H1 (cell line): ENCODE data around the gene MRPL16. TPM values are rescaled to one million over a fixed set of nuclear protein-coding genes. Genes with fewer than 3 reads are reported as not detected.

ENCODE experiments used
- CTCF ChIA-PET: fragments of 300-600 bp; sonication (Branson Sonifier 250); formaldehyde crosslinking; loops from one replicate; lab custom pipeline; 2021; ENCODE audit not compliant: partially characterized antibody; lab: Charles Lee
- POLR2A ChIA-PET: fragments of 300-600 bp; sonication (Branson Sonifier 250); formaldehyde crosslinking; loops from one replicate; lab custom pipeline; 2021; ENCODE audit warnings: inconsistent platforms; ENCODE audit not compliant: partially characterized antibody; lab: Charles Lee
- DNase-seq, 2 experiments: peaks; one replicate each; pipeline versions ENCODE4 v3.0.0 to v3.0.0-alpha.2; 2010 to 2022; ENCODE audit warnings: low spot score in 2 of 2, low read depth in 1 of 2, mixed read lengths in 1 of 2
- FAIRE-seq: peaks from 2 replicates; lab custom pipeline; 2011; peaks lifted over from hg19 to GRCh38; lab: Jason Lieb, UNC
- H2AFZ ChIP-seq: 2 replicates; pipeline ENCODE4 v1.8.1; 2012; ENCODE audit warnings: low read length, inconsistent platforms
- H2AK5ac ChIP-seq: 2 replicates; pipeline ENCODE4 v1.6.1; 2013; ENCODE audit warnings: low read depth, low read length
- H2BK120ac ChIP-seq: replicated peaks from 2 replicates; pipeline ENCODE3; 2013; ENCODE audit warnings: low read depth, low read length, inconsistent platforms
- H2BK12ac ChIP-seq: 2 replicates; pipeline ENCODE4 v1.6.1; 2013; ENCODE audit warnings: low read depth, low read length
- H2BK15ac ChIP-seq: 2 replicates; pipeline ENCODE4 v1.6.1; 2013; ENCODE audit warnings: low read length
- H2BK20ac ChIP-seq: 2 replicates; pipeline ENCODE4 v1.6.1; 2013; ENCODE audit warnings: low read length
- H2BK5ac ChIP-seq: 2 replicates; pipeline ENCODE4 v1.6.1; 2013; ENCODE audit warnings: low read depth, low read length
- H3K14ac ChIP-seq: 2 replicates; pipeline ENCODE4 v1.6.1; 2013; ENCODE audit warnings: inconsistent platforms; ENCODE audit not compliant: insufficient read length
- H3K18ac ChIP-seq: 2 replicates; pipeline ENCODE4 v1.6.1; 2013; ENCODE audit warnings: low read length; ENCODE audit errors: extremely low read depth
- H3K23ac ChIP-seq: 2 replicates; pipeline ENCODE4 v1.6.1; 2013; ENCODE audit warnings: inconsistent platforms; ENCODE audit not compliant: insufficient read length
- H3K23me2 ChIP-seq: 2 replicates; pipeline ENCODE4 v1.6.1; 2013; ENCODE audit warnings: low read depth, low read length
- H3K27ac ChIP-seq: 2 replicates; pipeline ENCODE4 v1.6.1; 2011; ENCODE audit warnings: low read depth, low read length, inconsistent platforms
- H3K27me3 ChIP-seq, 4 experiments: replicated peaks in 1 of 4; 1 replicate in 1 of 4; 2 replicates in 3 of 4; pipeline versions ENCODE4 v1.6.1 to v1.8.1; 2011 to 2013; ENCODE audit warnings: low read length in 3 of 4, mild to moderate bottlenecking in 3 of 4, inconsistent platforms in 2 of 4, mixed read lengths in 2 of 4, moderate library complexity in 1 of 4; ENCODE audit not compliant: control insufficient read depth in 3 of 4, insufficient read depth in 3 of 4; ENCODE audit errors: extremely low read depth in 1 of 4
- H3K36me3 ChIP-seq, 4 experiments: 2 replicates each; pipeline versions ENCODE4 v1.6.1 to v1.8.1; 2011 to 2013; ENCODE audit warnings: mild to moderate bottlenecking in 4 of 4, low read length in 3 of 4, moderate library complexity in 2 of 4, control low read depth in 1 of 4, inconsistent platforms in 1 of 4; ENCODE audit not compliant: insufficient read depth in 4 of 4, control insufficient read depth in 2 of 4
- H3K4ac ChIP-seq: replicated peaks from 2 replicates; pipeline ENCODE3; 2013; ENCODE audit warnings: low read length, low read depth, mixed read lengths, inconsistent platforms; ENCODE audit not compliant: insufficient read length
- H3K4me1 ChIP-seq, 4 experiments: replicated peaks in 1 of 4; 1 replicate in 1 of 4; 2 replicates in 3 of 4; pipeline versions ENCODE4 v1.6.1 to v1.8.1; 2011 to 2013; ENCODE audit warnings: low read length in 3 of 4, inconsistent platforms in 2 of 4, mixed read lengths in 1 of 4; ENCODE audit not compliant: insufficient read depth in 4 of 4, control insufficient read depth in 3 of 4
- H3K4me2 ChIP-seq, 2 experiments: 2 replicates each; pipeline versions ENCODE4 v1.6.1 to v1.8.1; 2011 to 2013; ENCODE audit warnings: low read depth in 2 of 2, low read length in 2 of 2, control low read depth in 1 of 2, inconsistent platforms in 1 of 2, mild to moderate bottlenecking in 1 of 2; ENCODE audit not compliant: insufficient read depth in 1 of 2
- H3K4me3 ChIP-seq, 4 experiments: fragments of 200-600, 300-600 bp in 1 of 4; sonication (generic), shearing (Covaris generic), sonication (Bioruptor Twin) in 1 of 4; 2 replicates each; pipeline versions ENCODE4 v1.5.1 to v1.8.1; 2011 to 2016; ENCODE audit warnings: low read length in 4 of 4, low read depth in 3 of 4, control low read depth in 2 of 4, inconsistent platforms in 2 of 4, mild to moderate bottlenecking in 2 of 4, mixed read lengths in 1 of 4, moderate library complexity in 1 of 4; ENCODE audit not compliant: insufficient read depth in 2 of 4; ENCODE audit errors: extremely low read depth in 1 of 4
- H3K56ac ChIP-seq: replicated peaks from 2 replicates; pipeline ENCODE3; 2013; ENCODE audit warnings: low read depth, mild to moderate bottlenecking, mixed read lengths, low read length, inconsistent platforms; ENCODE audit not compliant: insufficient read length
- H3K79me1 ChIP-seq: 2 replicates; pipeline ENCODE4 v1.6.1; 2013; ENCODE audit warnings: low read depth, low read length, control low read depth
- H3K79me2 ChIP-seq, 2 experiments: 2 replicates each; pipeline versions ENCODE4 v1.6.1 to v1.8.1; 2012 to 2013; ENCODE audit warnings: low read length in 2 of 2, mild to moderate bottlenecking in 2 of 2, inconsistent platforms in 1 of 2; ENCODE audit not compliant: insufficient read depth in 2 of 2, control insufficient read depth in 1 of 2
- H3K9ac ChIP-seq, 4 experiments: replicated peaks in 1 of 4; 1 replicate in 1 of 4; 2 replicates in 3 of 4; pipeline versions ENCODE4 v1.6.1 to v1.8.1; 2011 to 2013; ENCODE audit warnings: low read depth in 3 of 4, low read length in 3 of 4, control low read depth in 2 of 4, mild to moderate bottlenecking in 2 of 4, moderate library complexity in 2 of 4, inconsistent platforms in 1 of 4; ENCODE audit errors: extremely low read depth in 1 of 4
- H3K9me3 ChIP-seq, 2 experiments: 2 replicates each; pipeline versions ENCODE4 v1.6.1 to v1.8.1; 2012 to 2013; ENCODE audit warnings: mild to moderate bottlenecking in 2 of 2, moderate library complexity in 2 of 2, control low read depth in 1 of 2, inconsistent platforms in 1 of 2, low read depth in 1 of 2, low read length in 1 of 2, mixed read lengths in 1 of 2; ENCODE audit not compliant: insufficient read depth in 2 of 2
- H4K20me1 ChIP-seq, 2 experiments: replicated peaks in 1 of 2; 2 replicates each; pipeline versions ENCODE3 to v1.8.1; 2011 to 2013; ENCODE audit warnings: inconsistent platforms in 2 of 2, low read length in 2 of 2, mild to moderate bottlenecking in 1 of 2; ENCODE audit not compliant: insufficient read depth in 2 of 2, control insufficient read depth in 1 of 2
- H4K5ac ChIP-seq: 2 replicates; pipeline ENCODE4 v1.6.1; 2013; ENCODE audit warnings: low read length, low read depth, mixed read lengths, inconsistent platforms; ENCODE audit not compliant: insufficient read length
- H4K8ac ChIP-seq: 2 replicates; pipeline ENCODE4 v1.8.0; 2013; ENCODE audit warnings: mild to moderate bottlenecking, moderate library complexity, low read length, inconsistent platforms; ENCODE audit not compliant: insufficient read depth; ENCODE audit errors: extremely low read depth
- H4K91ac ChIP-seq: replicated peaks from 2 replicates; pipeline ENCODE3; 2013; ENCODE audit warnings: low read length, mixed read lengths, inconsistent platforms; ENCODE audit not compliant: insufficient read length
- BCL11A ChIP-seq, 2 experiments: IDR thresholded peaks; one replicate each; pipeline ENCODE4 v1.6.1; 2011; ENCODE audit warnings: low read depth in 2 of 2, low read length in 2 of 2, mild to moderate bottlenecking in 2 of 2
- BRCA1 ChIP-seq: IDR thresholded peaks from 2 replicates; pipeline ENCODE4 v1.6.1; 2012; ENCODE audit warnings: low read depth, low read length, improper control_type of control experiment
- CBX8 ChIP-seq: fragments of 300-800, 300-1000 bp; sonication (generic); IDR thresholded peaks from 2 replicates; pipeline ENCODE4 v1.7.1; 2016; ENCODE audit warnings: low read depth, low read length, borderline replicate concordance
- FOSL1 ChIP-seq: IDR thresholded peaks from 2 replicates; pipeline ENCODE4 v1.6.1; 2011; ENCODE audit warnings: mild to moderate bottlenecking, low read depth, low read length, moderate library complexity; ENCODE audit not compliant: insufficient read depth
- HDAC6 ChIP-seq: IDR thresholded peaks from one replicate; pipeline ENCODE4 v1.7.1; 2012; ENCODE audit warnings: low read depth, mild to moderate bottlenecking, inconsistent platforms, low read length, moderate library complexity
- JUN ChIP-seq: IDR thresholded peaks from 2 replicates; pipeline ENCODE4 v1.6.1; 2011; ENCODE audit warnings: low read depth, mild to moderate bottlenecking, improper control_type of control experiment, low read length
- JUND ChIP-seq: IDR thresholded peaks from 2 replicates; pipeline ENCODE4 v1.6.1; 2011; ENCODE audit warnings: mild to moderate bottlenecking, improper control_type of control experiment, low read length
- MAX ChIP-seq: IDR thresholded peaks from 2 replicates; pipeline ENCODE4 v1.6.1; 2012; ENCODE audit warnings: inconsistent platforms
- SIN3A ChIP-seq, 2 experiments: IDR thresholded peaks in 1 of 2; conservative IDR thresholded peaks in 1 of 2; 2 replicates each; pipeline ENCODE4 v1.6.1; 2011 to 2012; ENCODE audit warnings: low read length in 2 of 2, improper control_type of control experiment in 1 of 2, low read depth in 1 of 2, mild to moderate bottlenecking in 1 of 2
- SP4 ChIP-seq: IDR thresholded peaks from 2 replicates; pipeline ENCODE4 v1.6.1; 2012; ENCODE audit warnings: low read length, inconsistent platforms
- SRF ChIP-seq: IDR thresholded peaks from 2 replicates; pipeline ENCODE4 v1.6.1; 2011; ENCODE audit warnings: mild to moderate bottlenecking, low read depth, low read length, moderate library complexity
- ZNF274 ChIP-seq: IDR thresholded peaks from 2 replicates; pipeline ENCODE4 v1.7.0; 2012; ENCODE audit warnings: low read length, borderline replicate concordance; ENCODE audit errors: extremely low read depth
- WGBS, 2 experiments: shearing (Covaris generic) in 1 of 2; methylation state at CpG; one replicate each; pipeline versions ENCODE4 v1.1.6 to v1.1.7; 2013 to 2015; ENCODE audit warnings: low lambda C conversion rate in 2 of 2, mixed read lengths in 2 of 2, inconsistent platforms in 1 of 2, low coverage in 1 of 2, missing lambda C conversion rate in 1 of 2; ENCODE audit not compliant: insufficient replicate concordance in 2 of 2, insufficient coverage in 1 of 2, insufficient read length in 1 of 2; ENCODE audit errors: extremely low coverage in 1 of 2, missing lambda C conversion rate in 1 of 2; 5-methylcytosine and 5-hydroxymethylcytosine counted together
- polyA plus RNA-seq, 7 experiments: library from polyadenylated mRNA; depleted of rRNA in 3 of 7; stranded (reverse) in 5 of 7; unstranded in 2 of 7; fragments of >200 nt in 5 of 7; fragments of 200-250 nt in 2 of 7; gene quantifications; 1 replicate in 5 of 7; 2 replicates in 1 of 7; 4 replicates in 1 of 7; pipeline versions ENCODE4 v1.2.1 to v1.2.3, GENCODE V29; 2011 to 2013; ENCODE audit warnings: missing spikeins in 2 of 7, mixed read lengths in 2 of 7
- total RNA-seq: library from RNA; stranded (reverse); fragmentation: NEBNext Ultra II Directional; extraction: Animal tissue kit (Norgen Biotek cat#: 25700); gene quantifications from 2 replicates; pipeline ENCODE4 v1.2.1, GENCODE V29; 2021

The MRPL16 gene
- total and polyA plus RNA-seq, 2 of the 8 experiments (the other 6 are each of a cell fraction or from before 2014, with no cell fraction given): 69.2 to 79.8 TPM

DNA sequence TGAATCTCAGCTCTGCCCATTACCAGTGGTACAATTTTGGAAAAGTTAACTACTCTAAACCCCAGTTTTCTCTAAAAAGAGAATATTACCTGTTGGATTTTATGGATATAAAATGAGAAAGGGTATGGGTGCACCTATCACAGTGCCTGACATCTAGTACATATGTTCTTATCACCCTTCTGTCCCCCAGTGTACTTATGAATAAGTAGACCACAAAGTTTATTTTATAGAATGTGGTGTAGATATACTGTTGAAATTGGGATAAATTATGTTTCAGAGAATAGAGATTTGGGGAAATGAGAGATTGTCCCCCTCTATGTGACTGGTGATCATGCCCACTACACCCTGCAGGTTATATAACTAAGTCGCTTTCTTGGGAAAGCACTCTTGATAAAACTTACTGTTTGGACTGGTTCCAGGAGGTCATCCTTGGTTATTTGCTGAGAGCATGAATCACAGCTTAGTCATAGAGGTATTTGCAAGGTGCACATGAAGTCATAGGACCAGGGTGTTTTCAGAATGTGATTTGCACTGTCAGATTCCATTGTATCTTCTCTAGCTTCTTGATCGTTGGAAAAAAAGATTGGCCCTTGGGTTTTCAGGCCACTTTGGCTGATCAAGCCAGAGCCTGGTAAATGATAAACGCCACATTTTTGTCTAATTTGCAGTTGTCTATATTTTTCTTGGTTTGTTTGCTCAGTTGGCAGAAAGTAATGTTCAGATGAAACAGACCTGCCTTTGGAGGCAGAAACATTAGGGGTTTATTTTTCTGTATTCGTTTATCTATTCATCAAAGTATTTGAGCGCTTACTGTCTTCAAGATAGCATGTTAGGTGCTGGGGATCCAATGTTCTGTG, 34.1 kb downstream of the MRPL16 start:
- no peak overlapping the region for H3K14ac ChIP-seq
- no peak overlapping the region for H4K91ac ChIP-seq
- H2BK15ac ChIP-seq: no peak overlapping the region
- FAIRE-seq: no peak
- 89% methylated on average over 5 of the region's 5 CpGs; no CpG with 5 or more reads in 1 of the 2 experiments for WGBS, 2 experiments
- H3K56ac ChIP-seq: no peak overlapping the region
- H4K5ac ChIP-seq: no peak overlapping the region
- no peak overlapping the region for H2AFZ ChIP-seq
- H3K4ac ChIP-seq: no peak overlapping the region
- POLR2A ChIA-PET: interaction anchor here (1.1 kb wide), 1 partner anchor 12 kb away, joined by 3 read pairs; no protein-coding TSS in a partner anchor
- no peak overlapping the region for H3K27ac ChIP-seq
- H3K79me1 ChIP-seq: peaks cover 2% of the 10 kb centered on the region
- H3K9me3 ChIP-seq: no peaks in the 10 kb centered on the region
- H3K79me2 ChIP-seq: peaks cover 0 to 8% of the 10 kb centered on the region in 2 experiments; a peak in 2 of 4 replicates
- H3K23me2 ChIP-seq: no peaks in the 10 kb centered on the region
- H4K8ac ChIP-seq: no peak overlapping the region
- no peak overlapping the region for H3K18ac ChIP-seq
- H2BK20ac ChIP-seq: no peak overlapping the region
- CTCF ChIA-PET: interaction anchor here (1.9 kb wide), 1 partner anchor 23 kb away, joined by 5 read pairs; no protein-coding TSS in a partner anchor
- H3K36me3 ChIP-seq: peaks cover 2 to 26% (median 10%) of the 10 kb centered on the region in 4 experiments; a peak in 5 of 8 replicates
- peaks cover 3 to 5% of the 10 kb centered on the region in 2 experiments for H4K20me1 ChIP-seq
- H3K4me2 ChIP-seq: no peak overlapping the region
- no peak overlapping the region for H2BK5ac ChIP-seq
- H3K4me3 ChIP-seq: no peak overlapping the region
- H2AK5ac ChIP-seq: no peak overlapping the region
- no peak overlapping the region for H3K9ac ChIP-seq
- H3K27me3 ChIP-seq: no peaks in the 10 kb centered on the region
- H3K4me1 ChIP-seq: no peaks in the 10 kb centered on the region
- no peak overlapping the region for H3K23ac ChIP-seq
- no peak overlapping the region for H2BK120ac ChIP-seq
- DNase-seq: no peak
- no peak overlapping the region for H2BK12ac ChIP-seq
- TF ChIP-seq SP4 (no peak), JUND (no peak), JUN (no peak), SRF (no peak), HDAC6 (no peak), CBX8 (no peak), FOSL1 (no peak), BCL11A (IDR thresholded peaks at IDR 0.05; ENCODE audit: low read depth in 2 of 2, low read length in 2 of 2) (no peak), SIN3A (conservative IDR thresholded peaks at IDR 0.05 in 1 of 2, IDR thresholded peaks at IDR 0.05 in 1 of 2; ENCODE audit: low read depth in 1 of 2, low read length in 2 of 2) (no peak), ZNF274 (no peak), BRCA1 (no peak), MAX (no peak)
